ENCODE measurements around the gene AMDHD1. TPM values are rescaled to one million over a fixed set of nuclear protein-coding genes. Genes with fewer than 3 reads are reported as not detected.

AMDHD1 gene
- total RNA-seq, 1 experiment from 2014 or later, result 0.80 TPM

DNA sequence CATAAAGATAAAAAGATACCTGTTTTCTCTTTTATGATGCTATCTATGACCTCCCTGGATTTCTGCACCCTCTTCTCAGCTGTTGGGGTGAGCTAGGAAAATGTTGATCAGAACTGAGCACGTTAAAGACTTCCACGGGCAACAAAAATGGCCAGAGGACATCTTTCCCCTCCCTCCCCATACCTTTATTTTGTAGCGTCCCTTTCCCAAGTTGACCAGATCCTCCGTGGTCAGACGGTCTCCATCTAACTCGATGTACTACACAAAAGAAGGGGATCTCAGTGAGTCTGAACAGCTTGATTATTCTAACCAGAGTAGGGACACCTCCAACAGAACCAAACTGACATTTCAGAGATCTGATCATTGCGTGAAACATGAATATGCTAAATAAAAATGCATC is 50.8 kb downstream of the AMDHD1 start:
- DNase-seq (no peak), ATAC-seq (no peak)
- H2AFZ ChIP-seq (ENCODE audit: low read length), result no peak overlapping the region
- intact Hi-C loops (cut with micrococcal nuclease), result no loop called here
- no peaks in the 10 kb centered on the region for H3K9me3 ChIP-seq (ENCODE audit: low read length)
- ChIA-PET CTCF (no interaction called here), POLR2A (ENCODE audit: unreplicated experiment) (no interaction called here)
- H3F3A ChIP-seq (ENCODE audit: low read length, unreplicated experiment), result no peaks in the 10 kb centered on the region
- BruUV-seq (replicated peaks), result no TSS peak
- H3K79me2 ChIP-seq (ENCODE audit: low read length), result no peaks in the 10 kb centered on the region
- no peak overlapping the region for H3K4me2 ChIP-seq (ENCODE audit: low read length)
- H3K4me3 ChIP-seq (ENCODE audit: low read length), result no peak overlapping the region
- TF ChIP-seq, protein P1, sequence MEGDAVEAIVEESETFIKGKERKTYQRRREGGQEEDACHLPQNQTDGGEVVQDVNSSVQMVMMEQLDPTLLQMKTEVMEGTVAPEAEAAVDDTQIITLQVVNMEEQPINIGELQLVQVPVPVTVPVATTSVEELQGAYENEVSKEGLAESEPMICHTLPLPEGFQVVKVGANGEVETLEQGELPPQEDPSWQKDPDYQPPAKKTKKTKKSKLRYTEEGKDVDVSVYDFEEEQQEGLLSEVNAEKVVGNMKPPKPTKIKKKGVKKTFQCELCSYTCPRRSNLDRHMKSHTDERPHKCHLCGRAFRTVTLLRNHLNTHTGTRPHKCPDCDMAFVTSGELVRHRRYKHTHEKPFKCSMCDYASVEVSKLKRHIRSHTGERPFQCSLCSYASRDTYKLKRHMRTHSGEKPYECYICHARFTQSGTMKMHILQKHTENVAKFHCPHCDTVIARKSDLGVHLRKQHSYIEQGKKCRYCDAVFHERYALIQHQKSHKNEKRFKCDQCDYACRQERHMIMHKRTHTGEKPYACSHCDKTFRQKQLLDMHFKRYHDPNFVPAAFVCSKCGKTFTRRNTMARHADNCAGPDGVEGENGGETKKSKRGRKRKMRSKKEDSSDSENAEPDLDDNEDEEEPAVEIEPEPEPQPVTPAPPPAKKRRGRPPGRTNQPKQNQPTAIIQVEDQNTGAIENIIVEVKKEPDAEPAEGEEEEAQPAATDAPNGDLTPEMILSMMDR (conservative IDR thresholded peaks at IDR 0.05; ENCODE audit: low read depth, low read length), result no peak
- H3K4me1 ChIP-seq (ENCODE audit: insufficient read depth, low read length), result no peaks in the 10 kb centered on the region
- no peaks in the 10 kb centered on the region for H3K27me3 ChIP-seq (ENCODE audit: low read length)
- no peaks in the 10 kb centered on the region for H3K36me3 ChIP-seq (ENCODE audit: low read depth, low read length)
- H3K27ac ChIP-seq (ENCODE audit: low read length), result no peak overlapping the region
- H3K9ac ChIP-seq (ENCODE audit: low read length), result no peak overlapping the region
- no peaks in the 10 kb centered on the region for H4K20me1 ChIP-seq (ENCODE audit: low read length)
- no peaks in the 10 kb centered on the region for H3K9me2 ChIP-seq (replicated peaks; ENCODE audit: low read length)

DNA sequence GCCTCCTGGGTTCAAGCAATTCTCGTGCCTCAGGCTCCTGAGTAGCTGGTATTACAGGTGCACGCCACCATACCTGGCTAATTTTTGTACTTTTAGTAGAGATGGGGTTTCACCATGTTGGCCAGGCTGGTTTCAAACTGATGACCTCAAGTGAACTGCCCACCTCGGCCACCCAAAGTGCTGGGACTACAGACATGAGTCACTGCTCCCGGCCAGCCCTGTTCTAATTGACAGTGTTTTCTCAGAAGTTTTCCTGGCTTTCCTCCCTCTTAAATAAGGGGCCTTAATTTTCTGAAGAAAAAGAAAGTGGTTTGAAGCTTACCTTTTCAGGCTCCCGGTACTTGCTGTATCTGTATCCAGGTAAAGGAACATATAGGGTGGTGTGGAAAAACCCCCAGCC is 51.3 kb downstream of the AMDHD1 start:
- TF ChIP-seq, protein P1 (conservative IDR thresholded peaks at IDR 0.05; ENCODE audit: low read depth, low read length), result no peak
- no peak for TF ChIP-seq EZH2phosphoT487 (IDR thresholded peaks at IDR 0.05; ENCODE audit: borderline replicate concordance, low read length)
- no peak for TF ChIP-seq EZH2 (IDR thresholded peaks at IDR 0.05; ENCODE audit: low read length, unreplicated experiment)
- Histone ChIP-seq H2AFZ (ENCODE audit: low read length) (no peak overlapping the region), H3F3A (ENCODE audit: low read length, unreplicated experiment) (no peaks in the 10 kb centered on the region), H3K79me2 (ENCODE audit: low read length) (no peaks in the 10 kb centered on the region), H3K9me2 (replicated peaks; ENCODE audit: low read length) (no peaks in the 10 kb centered on the region), H3K27me3 (ENCODE audit: low read length) (no peaks in the 10 kb centered on the region), H3K9ac (ENCODE audit: low read length) (no peak overlapping the region), H3K4me1 (ENCODE audit: insufficient read depth, low read length) (no peaks in the 10 kb centered on the region), H3K4me3 (ENCODE audit: low read length) (no peak overlapping the region), H3K27ac (ENCODE audit: low read length) (no peak overlapping the region), H3K36me3 (ENCODE audit: low read depth, low read length) (no peaks in the 10 kb centered on the region), H3K9me3 (ENCODE audit: low read length) (no peaks in the 10 kb centered on the region), H4K20me1 (ENCODE audit: low read length) (no peaks in the 10 kb centered on the region), H3K4me2 (ENCODE audit: low read length) (no peak overlapping the region)
- no peak for DNase-seq
- ATAC-seq, result no peak
- ChIA-PET CTCF (no interaction called here), POLR2A (ENCODE audit: unreplicated experiment) (no interaction called here)
- intact Hi-C loops (cut with micrococcal nuclease), result no loop called here
- BruUV-seq (replicated peaks), result no TSS peak

DNA sequence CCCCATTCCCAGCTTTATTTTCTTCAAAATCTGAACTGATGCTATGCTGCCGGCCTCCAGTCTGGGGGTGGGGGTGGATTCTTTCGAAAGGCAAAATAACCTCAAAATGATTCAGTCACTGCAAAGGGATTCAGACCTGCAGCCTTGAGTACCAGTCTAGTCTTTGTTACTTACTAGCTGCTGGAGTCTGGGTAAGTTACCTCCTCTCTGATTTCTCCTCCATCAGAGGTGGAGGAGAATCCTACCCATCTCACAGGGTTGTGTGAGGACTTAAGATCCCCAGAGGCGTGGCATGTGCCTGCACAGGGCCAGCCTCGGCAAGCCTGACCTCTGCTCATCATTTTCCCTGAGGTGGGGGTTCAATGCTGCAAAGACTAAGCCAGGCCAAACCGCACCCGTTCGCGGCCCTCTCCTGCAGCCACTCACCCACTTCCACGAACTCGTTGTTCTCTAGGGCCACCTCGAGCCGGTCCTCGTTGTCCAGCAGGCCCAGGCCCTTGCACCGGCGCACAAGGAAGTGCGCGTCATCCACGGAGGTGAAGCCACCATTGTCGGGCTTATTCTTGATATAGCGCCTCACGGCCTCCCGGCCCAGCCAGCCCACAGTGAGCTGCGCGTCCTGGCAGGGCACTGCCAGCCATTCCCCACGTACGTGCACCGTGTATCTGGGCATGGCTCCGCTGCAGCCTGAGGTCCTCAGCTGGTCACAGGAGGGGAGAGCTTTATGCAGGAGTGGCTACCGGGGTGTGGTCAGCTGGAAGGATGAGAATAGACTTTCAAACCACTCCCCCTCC is 52.3 kb downstream of the AMDHD1 start:
- Histone ChIP-seq H3K4me3 (ENCODE audit: low read length) (no peak overlapping the region), H3K9me3 (ENCODE audit: low read length) (no peaks in the 10 kb centered on the region), H3K9ac (ENCODE audit: low read length) (no peak overlapping the region), H3K4me2 (ENCODE audit: low read length) (no peak overlapping the region), H3K79me2 (ENCODE audit: low read length) (no peaks in the 10 kb centered on the region), H3K27ac (ENCODE audit: low read length) (no peak overlapping the region), H3K36me3 (ENCODE audit: low read depth, low read length) (no peaks in the 10 kb centered on the region), H3K27me3 (ENCODE audit: low read length) (no peaks in the 10 kb centered on the region), H3K4me1 (ENCODE audit: insufficient read depth, low read length) (no peaks in the 10 kb centered on the region), H3F3A (ENCODE audit: low read length, unreplicated experiment) (no peaks in the 10 kb centered on the region), H2AFZ (ENCODE audit: low read length) (no peak overlapping the region), H4K20me1 (ENCODE audit: low read length) (no peaks in the 10 kb centered on the region), H3K9me2 (replicated peaks; ENCODE audit: low read length) (no peaks in the 10 kb centered on the region)
- no peak for DNase-seq
- intact Hi-C loops (cut with micrococcal nuclease), result no loop called here
- ChIA-PET CTCF (no interaction called here), POLR2A (ENCODE audit: unreplicated experiment) (no interaction called here)
- ATAC-seq, result no peak
- TF ChIP-seq EZH2 (IDR thresholded peaks at IDR 0.05; ENCODE audit: low read length, unreplicated experiment) (no peak), EZH2phosphoT487 (IDR thresholded peaks at IDR 0.05; ENCODE audit: borderline replicate concordance, low read length) (no peak)
- TF ChIP-seq, protein P1 (conservative IDR thresholded peaks at IDR 0.05; ENCODE audit: low read depth, low read length), result no peak
- BruUV-seq (replicated peaks), result no TSS peak
